Fibroblast of the aortic adventitia (primary cell): Measurements from ENCODE around the gene UNC5C. TPM values are rescaled to one million over a fixed set of nuclear protein-coding genes. Genes with fewer than 3 reads are reported as not detected.
A peak's percentile ranks its signal among the peaks of the same experiment; 100 is the strongest.

Experiments used
- DNase-seq: peaks from one replicate; pipeline ENCODE4 v3.0.0-alpha.2; 2010; ENCODE audit warnings: low read depth
- H3K4me3 ChIP-seq: 2 replicates; pipeline ENCODE4 v1.5.1; 2011; ENCODE audit warnings: low read depth, mild to moderate bottlenecking, control low read depth, low read length, moderate library complexity
- total RNA-seq: library from RNA; depleted of rRNA; stranded (reverse); fragments of >200 nt; gene quantifications from 2 replicates; pipeline ENCODE4 v1.2.3, GENCODE V29; 2012; ENCODE audit warnings: low replicate concordance
- TF ChIP-seq, protein P1 (sequence below): IDR thresholded peaks from 2 replicates; pipeline ENCODE4 v1.5.1; 2011; ENCODE audit warnings: mild to moderate bottlenecking, low read length, control low read depth, inconsistent platforms; ENCODE audit not compliant: insufficient read depth

The UNC5C gene
- total RNA-seq, 1 donor = 2.2 TPM

GRCh38 chr4:95547715-95548471 lies 880 bp downstream of the UNC5C start:
- peak overlapping the region; percentile 70 for H3K4me3 ChIP-seq
- DNase-seq = peak; percentile 33
- TF ChIP-seq, protein P1, sequence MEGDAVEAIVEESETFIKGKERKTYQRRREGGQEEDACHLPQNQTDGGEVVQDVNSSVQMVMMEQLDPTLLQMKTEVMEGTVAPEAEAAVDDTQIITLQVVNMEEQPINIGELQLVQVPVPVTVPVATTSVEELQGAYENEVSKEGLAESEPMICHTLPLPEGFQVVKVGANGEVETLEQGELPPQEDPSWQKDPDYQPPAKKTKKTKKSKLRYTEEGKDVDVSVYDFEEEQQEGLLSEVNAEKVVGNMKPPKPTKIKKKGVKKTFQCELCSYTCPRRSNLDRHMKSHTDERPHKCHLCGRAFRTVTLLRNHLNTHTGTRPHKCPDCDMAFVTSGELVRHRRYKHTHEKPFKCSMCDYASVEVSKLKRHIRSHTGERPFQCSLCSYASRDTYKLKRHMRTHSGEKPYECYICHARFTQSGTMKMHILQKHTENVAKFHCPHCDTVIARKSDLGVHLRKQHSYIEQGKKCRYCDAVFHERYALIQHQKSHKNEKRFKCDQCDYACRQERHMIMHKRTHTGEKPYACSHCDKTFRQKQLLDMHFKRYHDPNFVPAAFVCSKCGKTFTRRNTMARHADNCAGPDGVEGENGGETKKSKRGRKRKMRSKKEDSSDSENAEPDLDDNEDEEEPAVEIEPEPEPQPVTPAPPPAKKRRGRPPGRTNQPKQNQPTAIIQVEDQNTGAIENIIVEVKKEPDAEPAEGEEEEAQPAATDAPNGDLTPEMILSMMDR = no peak

DNA sequence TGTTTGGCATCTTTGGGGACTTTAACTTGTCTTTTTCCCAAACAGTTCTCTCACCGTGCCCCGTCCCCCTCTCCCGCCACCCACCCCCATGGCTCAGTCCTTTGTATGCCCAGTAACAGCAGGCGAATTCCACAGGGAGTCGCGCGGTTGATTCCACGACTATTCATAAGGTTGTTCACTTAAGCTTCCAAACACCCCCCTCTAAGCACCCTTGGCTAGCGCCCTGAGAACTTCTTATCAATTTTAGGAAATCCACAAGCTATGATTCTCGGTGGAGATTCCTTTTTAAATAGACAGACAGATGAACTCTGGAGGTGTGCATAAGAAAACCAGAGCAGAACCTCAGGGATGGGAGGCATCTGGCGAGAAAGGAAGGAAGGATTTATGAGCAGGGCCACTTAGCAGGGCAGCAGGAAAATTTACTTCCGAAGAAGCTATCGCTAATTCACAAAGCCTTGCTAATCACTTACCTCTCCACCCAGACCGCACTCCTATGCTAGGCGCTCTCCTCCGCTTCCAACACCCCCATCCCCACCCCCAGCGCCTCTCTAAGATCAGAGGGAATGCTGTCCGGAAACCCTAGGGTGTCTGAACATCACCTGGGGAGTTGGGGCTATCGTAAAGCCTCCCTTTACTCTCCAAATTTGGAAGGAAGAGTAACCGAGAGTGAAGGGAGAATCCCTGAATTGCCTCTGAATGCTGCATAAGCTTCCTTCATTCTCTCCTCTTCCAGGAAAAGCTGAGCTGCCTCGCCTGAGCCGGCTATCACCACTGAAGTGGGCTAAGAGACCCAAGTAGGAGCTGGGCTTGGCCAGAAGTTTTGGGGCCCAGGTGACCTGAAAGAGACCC lies 1.7 kb downstream of the UNC5C start:
- TF ChIP-seq, protein P1 = no peak
- H3K4me3 ChIP-seq = peak overlapping the region; percentile 70
- DNase-seq = no peak

GRCh38 chr4:95546221-95546620 lies 2.6 kb downstream of the UNC5C start:
- peak overlapping the region; percentile 3 for H3K4me3 ChIP-seq
- TF ChIP-seq, protein P1 = no peak
- no peak for DNase-seq

GRCh38 chr4:95545546-95545945 lies 3.2 kb downstream of the UNC5C start:
- no peak overlapping the region for H3K4me3 ChIP-seq
- TF ChIP-seq, protein P1 = no peak

GRCh38 chr4:95544113-95545103 lies 4.4 kb downstream of the UNC5C start:
- TF ChIP-seq, protein P1 = no peak
- peak; percentile 28 for DNase-seq
- no peak overlapping the region for H3K4me3 ChIP-seq

More at GRCh38 chr4:95545546-95545945, 3.2 kb downstream of the UNC5C start:
- DNase-seq = no peak
